Neural cell (in vitro differentiated cells): ENCODE measurements around the gene GALNT10. TPM values are rescaled to one million over a fixed set of nuclear protein-coding genes. Genes with fewer than 3 reads are reported as not detected.

Source experiments
- H2AFZ ChIP-seq: fragments of 200-600, 300-800 bp; sonication (generic), shearing (Covaris generic); 2 replicates; pipeline ENCODE4 v1.6.0; 2014; ENCODE audit warnings: low read depth, mild to moderate bottlenecking, antibody characterized with exemption, low read length, moderate library complexity
- H3F3A ChIP-seq: fragments of 200-600 bp; shearing (Covaris generic); 2 replicates; pipeline ENCODE4 v1.6.1; 2016; ENCODE audit warnings: mild to moderate bottlenecking, moderate library complexity, mixed read lengths, antibody characterized with exemption, low read length; ENCODE audit not compliant: insufficient read depth, poor library complexity, severe bottlenecking
- H3K27ac ChIP-seq: fragments of 200-600, 300-800 bp; sonication (generic), shearing (Covaris generic); 2 replicates; pipeline ENCODE4 v1.5.1; 2014; ENCODE audit warnings: mild to moderate bottlenecking, low read length, moderate library complexity
- H3K27me3 ChIP-seq: fragments of 300-800, 200-600 bp; sonication (generic), shearing (Covaris generic); 2 replicates; pipeline ENCODE4 v1.6.0; 2014; ENCODE audit warnings: mild to moderate bottlenecking, low read depth, low read length, moderate library complexity; ENCODE audit not compliant: insufficient read depth
- H3K36me3 ChIP-seq: fragments of 300-800, 200-600 bp; sonication (generic), shearing (Covaris generic); 2 replicates; pipeline ENCODE4 v1.5.1; 2014; ENCODE audit warnings: mild to moderate bottlenecking, antibody characterized with exemption, low read length, moderate library complexity; ENCODE audit not compliant: insufficient read depth
- H3K4me2 ChIP-seq: fragments of 300-800, 200-600 bp; sonication (generic), shearing (Covaris generic); 2 replicates; pipeline ENCODE4 v1.6.0; 2014; ENCODE audit warnings: mild to moderate bottlenecking, low read length
- H3K4me3 ChIP-seq: fragments of 300-800, 200-600 bp; sonication (generic), shearing (Covaris generic); 2 replicates; pipeline ENCODE4 v1.5.1; 2014; ENCODE audit warnings: mild to moderate bottlenecking, low read length, moderate library complexity
- H3K79me2 ChIP-seq: fragments of 200-600 bp; shearing (Covaris generic); replicated peaks from 2 replicates; pipeline ENCODE4 v1.6.0; 2014; ENCODE audit warnings: mild to moderate bottlenecking, low read length, moderate library complexity; ENCODE audit not compliant: insufficient read depth
- H3K9ac ChIP-seq: fragments of 300-800, 200-600 bp; sonication (generic), shearing (Covaris generic); 2 replicates; pipeline ENCODE4 v1.6.1; 2016; ENCODE audit warnings: mild to moderate bottlenecking, low read length, mixed read lengths
- H3K9me2 ChIP-seq: fragments of 200-600 bp; shearing (Covaris generic); 2 replicates; pipeline ENCODE4 v1.6.1; 2016; ENCODE audit warnings: mild to moderate bottlenecking, low read length, mixed read lengths; ENCODE audit not compliant: insufficient read depth
- H3K9me3 ChIP-seq: fragments of 200-600, 300-800 bp; sonication (generic), shearing (Covaris generic); 2 replicates; pipeline ENCODE4 v1.6.1; 2016; ENCODE audit warnings: mild to moderate bottlenecking, mixed run types, low read length, moderate library complexity, mixed read lengths
- H4K20me1 ChIP-seq: fragments of 200-600 bp; shearing (Covaris generic); 2 replicates; pipeline ENCODE4 v1.6.1; 2016; ENCODE audit warnings: mild to moderate bottlenecking, mixed run types; ENCODE audit not compliant: insufficient read depth
- CTCF ChIP-seq: fragments of 450-650 bp; IDR thresholded peaks from 2 replicates; pipeline ENCODE4 v1.5.1; 2014; ENCODE audit warnings: antibody characterized with exemption, mild to moderate bottlenecking, moderate library complexity; ENCODE audit not compliant: poor library complexity, severe bottlenecking
- EP300 ChIP-seq: fragments of 450-650 bp; conservative IDR thresholded peaks from 2 replicates; pipeline ENCODE4 v1.6.1; 2014; ENCODE audit warnings: antibody characterized with exemption, mild to moderate bottlenecking, moderate library complexity; ENCODE audit not compliant: poor library complexity, severe bottlenecking
- EZH2 ChIP-seq: fragments of 200-600, 300-800 bp; shearing (Covaris generic), sonication (generic); IDR thresholded peaks from 2 replicates; pipeline ENCODE4 v1.6.1; 2014; ENCODE audit warnings: antibody characterized with exemption, low read length, borderline replicate concordance, mild to moderate bottlenecking; ENCODE audit not compliant: insufficient read depth, poor library complexity, severe bottlenecking
- MXI1 ChIP-seq: fragments of 450-650 bp; conservative IDR thresholded peaks from 2 replicates; pipeline ENCODE4 v1.6.1; 2014; ENCODE audit warnings: antibody characterized with exemption, mild to moderate bottlenecking; ENCODE audit not compliant: poor library complexity, severe bottlenecking
- POLR2AphosphoS5 ChIP-seq: IDR thresholded peaks from 2 replicates; pipeline ENCODE4 v1.6.1; 2012
- RAD21 ChIP-seq: fragments of 450-650 bp; conservative IDR thresholded peaks from 2 replicates; pipeline ENCODE4 v1.6.1; 2014; ENCODE audit warnings: antibody characterized with exemption, mild to moderate bottlenecking, moderate library complexity
- SMC3 ChIP-seq: fragments of 450-650 bp; conservative IDR thresholded peaks from 2 replicates; pipeline ENCODE4 v1.6.1; 2014; ENCODE audit warnings: antibody characterized with exemption, mild to moderate bottlenecking, moderate library complexity; ENCODE audit not compliant: poor library complexity
- TAF1 ChIP-seq: IDR thresholded peaks from 2 replicates; pipeline ENCODE4 v1.6.1; 2012; ENCODE audit warnings: low read depth
- polyA plus RNA-seq: library from polyadenylated mRNA; depleted of rRNA; stranded (reverse); fragments of >200 nt; gene quantifications from 2 replicates; pipeline ENCODE4 v1.2.3, GENCODE V29; 2014
- TF ChIP-seq, protein P1 (sequence below): IDR thresholded peaks from 2 replicates; pipeline ENCODE4 v1.6.1; 2012; ENCODE audit warnings: borderline replicate concordance

The GALNT10 gene
- polyA plus RNA-seq, 1 donor from 2014 or later = 3.1 TPM

DNA sequence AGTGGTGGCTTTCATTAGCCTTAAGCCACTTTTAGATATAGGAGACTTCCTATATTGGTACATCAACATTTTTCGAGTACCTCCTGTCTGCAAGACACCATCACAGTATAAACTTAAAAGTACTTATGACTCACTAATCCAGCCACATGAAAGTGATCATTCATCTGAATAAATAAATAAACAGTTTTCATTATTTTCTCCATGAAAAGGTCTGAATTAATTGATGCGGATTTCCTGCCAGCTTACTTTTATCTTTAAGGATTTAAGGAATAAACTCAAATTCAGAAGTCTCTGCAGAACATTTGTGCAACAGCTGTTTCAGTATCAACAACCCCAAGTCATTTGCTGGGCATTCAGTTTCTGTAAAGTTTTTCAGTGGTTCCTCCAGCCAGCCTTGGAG is 259.3 kb downstream of the GALNT10 start:
- Histone ChIP-seq H3F3A (no peaks in the 10 kb centered on the region), H3K9me2 (no peaks in the 10 kb centered on the region), H3K4me2 (no peak overlapping the region), H3K4me3 (no peak overlapping the region), H3K36me3 (no peaks in the 10 kb centered on the region), H3K9me3 (no peaks in the 10 kb centered on the region), H4K20me1 (no peaks in the 10 kb centered on the region), H3K27me3 (no peaks in the 10 kb centered on the region), H2AFZ (no peak overlapping the region), H3K27ac (no peak overlapping the region), H3K9ac (no peak overlapping the region), H3K79me2 (peaks cover 18% of the 10 kb centered on the region)
- TF ChIP-seq EP300 (no peak), RAD21 (no peak), EZH2 (no peak), CTCF (no peak), SMC3 (no peak), TAF1 (no peak), POLR2AphosphoS5 (no peak), MXI1 (no peak)
- TF ChIP-seq, protein P1, sequence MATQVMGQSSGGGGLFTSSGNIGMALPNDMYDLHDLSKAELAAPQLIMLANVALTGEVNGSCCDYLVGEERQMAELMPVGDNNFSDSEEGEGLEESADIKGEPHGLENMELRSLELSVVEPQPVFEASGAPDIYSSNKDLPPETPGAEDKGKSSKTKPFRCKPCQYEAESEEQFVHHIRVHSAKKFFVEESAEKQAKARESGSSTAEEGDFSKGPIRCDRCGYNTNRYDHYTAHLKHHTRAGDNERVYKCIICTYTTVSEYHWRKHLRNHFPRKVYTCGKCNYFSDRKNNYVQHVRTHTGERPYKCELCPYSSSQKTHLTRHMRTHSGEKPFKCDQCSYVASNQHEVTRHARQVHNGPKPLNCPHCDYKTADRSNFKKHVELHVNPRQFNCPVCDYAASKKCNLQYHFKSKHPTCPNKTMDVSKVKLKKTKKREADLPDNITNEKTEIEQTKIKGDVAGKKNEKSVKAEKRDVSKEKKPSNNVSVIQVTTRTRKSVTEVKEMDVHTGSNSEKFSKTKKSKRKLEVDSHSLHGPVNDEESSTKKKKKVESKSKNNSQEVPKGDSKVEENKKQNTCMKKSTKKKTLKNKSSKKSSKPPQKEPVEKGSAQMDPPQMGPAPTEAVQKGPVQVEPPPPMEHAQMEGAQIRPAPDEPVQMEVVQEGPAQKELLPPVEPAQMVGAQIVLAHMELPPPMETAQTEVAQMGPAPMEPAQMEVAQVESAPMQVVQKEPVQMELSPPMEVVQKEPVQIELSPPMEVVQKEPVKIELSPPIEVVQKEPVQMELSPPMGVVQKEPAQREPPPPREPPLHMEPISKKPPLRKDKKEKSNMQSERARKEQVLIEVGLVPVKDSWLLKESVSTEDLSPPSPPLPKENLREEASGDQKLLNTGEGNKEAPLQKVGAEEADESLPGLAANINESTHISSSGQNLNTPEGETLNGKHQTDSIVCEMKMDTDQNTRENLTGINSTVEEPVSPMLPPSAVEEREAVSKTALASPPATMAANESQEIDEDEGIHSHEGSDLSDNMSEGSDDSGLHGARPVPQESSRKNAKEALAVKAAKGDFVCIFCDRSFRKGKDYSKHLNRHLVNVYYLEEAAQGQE = no peak

DNA sequence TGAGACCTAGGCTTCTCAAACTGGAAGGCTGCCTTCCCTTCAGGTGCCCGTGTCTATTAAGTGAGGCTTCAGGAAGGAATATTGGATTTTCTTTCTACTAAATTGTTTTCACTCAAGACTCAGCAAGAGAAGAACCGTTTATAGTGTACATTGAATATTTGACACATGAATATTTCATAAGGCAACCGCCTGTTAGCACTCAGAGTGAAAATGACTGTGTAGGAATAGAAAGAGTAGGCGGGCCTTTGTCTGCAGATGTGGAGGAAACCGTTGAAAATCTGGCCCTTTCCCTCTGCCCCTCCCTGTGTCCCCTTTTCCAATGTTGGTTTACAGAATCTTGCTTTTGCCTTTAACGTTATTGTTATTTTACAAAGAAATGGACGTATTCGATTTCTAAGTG is 261.4 kb downstream of the GALNT10 start:
- no peaks in the 10 kb centered on the region for H3K9me3 ChIP-seq
- no peaks in the 10 kb centered on the region for H4K20me1 ChIP-seq
- no peaks in the 10 kb centered on the region for H3K27me3 ChIP-seq
- H3K36me3 ChIP-seq = peaks cover 10% of the 10 kb centered on the region
- H2AFZ ChIP-seq = no peak overlapping the region
- H3K79me2 ChIP-seq = peaks cover 18% of the 10 kb centered on the region
- H3K9me2 ChIP-seq = no peaks in the 10 kb centered on the region
- peak overlapping the region; percentile 1 for H3K27ac ChIP-seq
- H3K9ac ChIP-seq = no peak overlapping the region
- TF ChIP-seq EZH2 (no peak), CTCF (no peak), MXI1 (no peak), POLR2AphosphoS5 (no peak), EP300 (no peak), RAD21 (no peak), SMC3 (no peak), TAF1 (no peak)
- TF ChIP-seq, protein P1 = no peak
- no peak overlapping the region for H3K4me3 ChIP-seq
- no peaks in the 10 kb centered on the region for H3F3A ChIP-seq
- H3K4me2 ChIP-seq = no peak overlapping the region
